NCI-H2196 treated with DMSO at 0.1 percent for 48 hours (cell line): ENCODE results near the gene OPRM1.

ENCODE experiments used
- DNase-seq: peaks from one replicate; lab custom pipeline; 2025; ENCODE audit not compliant: unreplicated experiment; lab: John Stamatoyannopoulos, UW

Gene OPRM1

GRCh38 chr6:154202339-154202738 is 163.3 kb downstream of the OPRM1 start:
- DNase-seq, result no peak

GRCh38 chr6:154202958-154203357 is 163.9 kb downstream of the OPRM1 start:
- no peak for DNase-seq

- no peak for DNase-seq
Observed at GRCh38 chr6:154206141-154206540, 167.1 kb downstream of the OPRM1 start.

- DNase-seq, result no peak
Observed at GRCh38 chr6:154206996-154207395, 168.0 kb downstream of the OPRM1 start.

- no peak for DNase-seq
Observed at GRCh38 chr6:154209555-154209954, 170.5 kb downstream of the OPRM1 start.

GRCh38 chr6:154210678-154211077 is 171.6 kb downstream of the OPRM1 start:
- DNase-seq, result no peak

- no peak for DNase-seq
Observed at GRCh38 chr6:154213782-154214181, 174.7 kb downstream of the OPRM1 start.

- DNase-seq, result no peak
Observed at GRCh38 chr6:154218301-154218700, 179.3 kb downstream of the OPRM1 start.

GRCh38 chr6:154218787-154219186 is 179.7 kb downstream of the OPRM1 start:
- no peak for DNase-seq

GRCh38 chr6:154219250-154219649 is 180.2 kb downstream of the OPRM1 start:
- DNase-seq, result no peak

GRCh38 chr6:154222716-154223115 is 183.7 kb downstream of the OPRM1 start:
- no peak for DNase-seq

- DNase-seq, result no peak
Observed at GRCh38 chr6:154223296-154223695, 184.3 kb downstream of the OPRM1 start.

- no peak for DNase-seq
Observed at GRCh38 chr6:154226461-154226860, 187.4 kb downstream of the OPRM1 start.

GRCh38 chr6:154227862-154228520 is 189.0 kb downstream of the OPRM1 start:
- no peak for DNase-seq

GRCh38 chr6:154228521-154228905 is 189.5 kb downstream of the OPRM1 start:
- no peak for DNase-seq

- no peak for DNase-seq
Observed at GRCh38 chr6:154229786-154230185, 190.7 kb downstream of the OPRM1 start.

- DNase-seq, result no peak
Observed at GRCh38 chr6:154230393-154230792, 191.4 kb downstream of the OPRM1 start.

GRCh38 chr6:154230910-154231595 is 192.0 kb downstream of the OPRM1 start:
- DNase-seq, result no peak

- DNase-seq, result no peak
Observed at GRCh38 chr6:154232013-154232910, 193.2 kb downstream of the OPRM1 start.

- DNase-seq, result no peak
Observed at GRCh38 chr6:154233383-154233782, 194.3 kb downstream of the OPRM1 start.

GRCh38 chr6:154234019-154234772 is 195.2 kb downstream of the OPRM1 start:
- no peak for DNase-seq
